HG02588 (cell line): ENCODE results near the gene DDIAS.
A peak's percentile ranks its signal among the peaks of the same experiment; 100 is the strongest.
"Not testable (repeated sequence)": the region's sequence is repeated elsewhere in the genome, so short reads cannot be mapped to it uniquely, and the experiment has no call there.

Experiments used
- ATAC-seq: cut with Tn5 transposase; IDR thresholded peaks from one replicate; pipeline ENCODE4 v1.9.1; 2021; ENCODE audit warnings: mild to moderate bottlenecking, moderate library complexity; ENCODE audit not compliant: unreplicated experiment

DDIAS gene, protein sequence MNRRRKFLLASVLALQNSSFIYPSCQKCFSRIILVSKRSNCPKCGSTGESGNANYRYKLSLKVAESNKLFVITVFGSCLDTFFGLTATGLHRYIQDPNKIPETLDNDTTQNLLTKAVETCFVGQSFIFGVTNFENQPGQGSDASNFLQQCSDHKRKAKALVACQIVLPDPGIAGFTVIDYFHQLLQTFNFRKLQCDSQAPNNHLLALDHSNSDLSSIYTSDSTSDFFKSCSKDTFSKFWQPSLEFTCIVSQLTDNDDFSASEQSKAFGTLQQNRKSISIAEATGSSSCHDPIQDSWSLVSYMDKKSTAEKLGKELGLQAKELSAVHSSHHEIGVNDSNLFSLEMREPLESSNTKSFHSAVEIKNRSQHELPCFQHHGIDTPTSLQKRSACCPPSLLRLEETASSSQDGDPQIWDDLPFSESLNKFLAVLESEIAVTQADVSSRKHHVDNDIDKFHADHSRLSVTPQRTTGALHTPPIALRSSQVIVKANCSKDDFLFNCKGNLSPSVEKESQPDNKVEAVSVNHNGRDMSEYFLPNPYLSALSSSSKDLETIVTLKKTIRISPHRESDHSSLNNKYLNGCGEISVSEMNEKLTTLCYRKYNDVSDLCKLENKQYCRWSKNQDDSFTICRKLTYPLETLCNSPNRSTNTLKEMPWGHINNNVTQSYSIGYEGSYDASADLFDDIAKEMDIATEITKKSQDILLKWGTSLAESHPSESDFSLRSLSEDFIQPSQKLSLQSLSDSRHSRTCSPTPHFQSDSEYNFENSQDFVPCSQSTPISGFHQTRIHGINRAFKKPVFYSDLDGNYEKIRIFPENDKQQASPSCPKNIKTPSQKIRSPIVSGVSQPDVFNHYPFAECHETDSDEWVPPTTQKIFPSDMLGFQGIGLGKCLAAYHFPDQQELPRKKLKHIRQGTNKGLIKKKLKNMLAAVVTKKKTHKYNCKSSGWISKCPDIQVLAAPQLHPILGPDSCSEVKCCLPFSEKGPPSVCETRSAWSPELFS

GRCh38 chr11:82901165-82901921, at the start of gene DDIAS:
TSS of gene DDIAS (plus strand) at chr11:82901736. CDS start at chr11:82914739, 13,003 bp downstream.
- peak; percentile 66 for ATAC-seq

DNA sequence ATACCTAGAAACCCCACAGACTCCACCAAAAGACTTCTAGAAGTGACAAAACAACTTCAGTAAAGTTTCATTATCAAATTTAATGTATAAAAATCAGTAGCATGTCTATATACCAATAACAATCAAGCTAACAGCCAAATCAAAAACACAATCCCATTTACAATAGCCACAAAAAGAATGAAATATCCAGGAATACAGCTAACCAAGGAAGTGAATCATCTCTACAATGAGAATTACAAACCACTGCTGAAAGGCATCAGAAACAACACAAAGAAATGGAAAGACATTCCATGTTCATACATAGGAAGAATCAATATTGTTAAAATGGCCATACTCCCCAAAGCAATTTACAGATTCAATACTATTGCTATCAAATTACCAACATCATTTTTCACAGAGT, 47.3 kb upstream of the DDIAS start:
- ATAC-seq, result no peak

GRCh38 chr11:82854916-82855315, 46.6 kb upstream of the DDIAS start:
- ATAC-seq, result not testable (repeated sequence)

GRCh38 chr11:82855616-82856015, 45.9 kb upstream of the DDIAS start:
- ATAC-seq, result no peak

- ATAC-seq, result no peak
Measured at GRCh38 chr11:82857145-82857544, 44.4 kb upstream of the DDIAS start.

DNA sequence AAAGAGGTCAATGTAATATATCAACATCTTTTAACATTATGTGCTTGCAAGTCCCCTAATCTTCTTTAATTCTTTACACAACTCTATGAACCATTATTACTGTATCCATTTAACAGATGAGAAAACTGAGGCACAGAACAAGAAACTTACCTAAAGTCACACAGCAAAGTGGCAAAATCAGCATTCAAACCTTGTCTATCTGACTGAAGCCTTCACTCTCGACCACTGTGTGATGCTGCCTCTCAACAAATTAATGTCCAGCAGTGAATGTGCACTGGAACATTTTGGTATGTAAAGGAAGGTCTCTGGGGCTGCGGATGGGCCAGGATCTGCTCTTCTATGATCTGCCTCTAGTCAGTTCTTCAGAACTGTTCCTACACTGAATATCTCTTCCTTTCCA, 43.4 kb upstream of the DDIAS start:
- ATAC-seq, result no peak

- ATAC-seq, result no peak
Measured at GRCh38 chr11:82858556-82859091, 42.9 kb upstream of the DDIAS start.

DNA sequence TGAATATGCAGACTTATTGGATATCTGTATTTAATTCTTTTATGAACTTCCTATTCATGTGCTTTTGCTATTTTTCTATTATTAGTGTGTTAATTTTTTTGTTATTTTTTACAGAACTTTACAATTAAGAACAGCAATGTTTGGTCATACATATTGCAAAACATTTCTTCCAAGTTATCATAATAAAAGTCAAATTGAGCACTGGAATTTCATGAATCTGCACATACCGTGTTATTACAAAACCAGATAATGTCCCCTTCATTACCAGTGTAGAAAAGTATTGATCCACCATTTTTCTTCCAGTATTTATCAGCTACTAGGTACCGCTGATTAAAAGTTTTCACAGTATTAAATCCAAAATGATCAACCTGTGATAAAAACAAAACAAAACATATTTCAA, 41.8 kb upstream of the DDIAS start:
- ATAC-seq, result no peak

DNA sequence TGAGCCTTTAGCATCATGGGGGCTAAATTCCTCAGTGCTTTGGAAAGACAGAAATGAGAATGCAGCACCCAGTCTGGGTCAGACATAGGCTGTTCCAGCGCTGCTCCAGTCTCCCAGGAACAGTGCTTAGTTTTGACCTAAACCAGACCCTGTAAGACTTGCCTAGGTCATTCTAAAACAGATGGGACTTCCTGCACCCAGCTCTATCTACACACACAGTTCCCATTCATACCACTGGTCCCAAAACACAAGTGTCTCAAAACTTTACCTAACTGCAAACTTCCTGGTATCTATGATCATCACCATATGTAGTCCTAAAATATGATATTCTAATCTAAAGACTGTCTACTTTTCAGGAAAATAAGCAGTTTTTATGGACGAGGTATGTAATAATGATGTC, 39.2 kb upstream of the DDIAS start:
- no peak for ATAC-seq

- no peak for ATAC-seq
Measured at GRCh38 chr11:82863209-82863608, 38.3 kb upstream of the DDIAS start.

DNA sequence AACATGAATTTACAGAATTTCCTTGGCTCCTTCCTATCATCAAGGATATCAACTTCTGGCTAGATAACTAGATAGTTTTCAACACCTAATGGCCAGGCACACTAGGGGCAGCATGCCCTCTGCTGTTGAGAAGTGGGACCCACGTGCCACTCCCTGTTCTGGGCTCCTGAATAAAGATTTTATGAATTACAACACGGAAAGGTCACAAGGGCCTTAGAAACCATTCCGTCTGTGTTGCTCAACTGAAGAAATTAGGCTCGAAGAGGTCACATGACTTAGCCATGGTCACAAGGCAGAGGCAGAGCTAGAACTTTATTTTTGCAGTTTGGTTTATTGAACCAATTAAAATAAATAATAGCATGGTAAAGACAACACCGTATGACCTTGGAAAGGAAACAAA, 37.3 kb upstream of the DDIAS start:
- ATAC-seq, result no peak

GRCh38 chr11:82865841-82866240, 35.7 kb upstream of the DDIAS start:
- no peak for ATAC-seq

DNA sequence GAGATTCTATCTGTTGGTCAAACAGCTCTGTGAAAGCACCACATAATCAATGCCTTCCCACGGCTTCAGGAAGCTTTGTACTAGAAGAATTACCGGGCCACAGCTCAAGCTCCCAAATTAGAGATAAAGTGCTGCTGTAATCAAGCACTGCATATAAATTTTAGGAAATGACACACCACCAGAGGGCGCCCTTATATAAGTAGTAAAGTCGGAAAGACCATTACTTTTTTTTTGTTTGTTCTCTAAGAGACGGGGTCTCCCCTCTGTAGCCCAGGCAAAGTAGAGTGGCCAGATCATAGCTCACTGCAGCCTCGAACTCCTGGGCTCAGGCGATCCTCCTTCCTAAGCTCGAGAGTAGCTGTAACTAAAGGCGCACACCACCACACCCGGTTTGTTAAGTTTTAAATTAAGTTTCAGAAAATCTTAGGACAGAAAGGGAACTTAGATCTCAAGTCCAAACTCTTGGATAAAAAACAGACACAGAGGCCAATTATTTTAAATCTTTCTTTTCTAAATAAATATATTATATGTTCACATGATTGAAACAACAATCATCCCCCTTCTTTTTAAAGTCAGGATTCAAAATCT, 33.9 kb upstream of the DDIAS start:
- no peak for ATAC-seq

- no peak for ATAC-seq
Measured at GRCh38 chr11:82869657-82870056, 31.9 kb upstream of the DDIAS start.

DNA sequence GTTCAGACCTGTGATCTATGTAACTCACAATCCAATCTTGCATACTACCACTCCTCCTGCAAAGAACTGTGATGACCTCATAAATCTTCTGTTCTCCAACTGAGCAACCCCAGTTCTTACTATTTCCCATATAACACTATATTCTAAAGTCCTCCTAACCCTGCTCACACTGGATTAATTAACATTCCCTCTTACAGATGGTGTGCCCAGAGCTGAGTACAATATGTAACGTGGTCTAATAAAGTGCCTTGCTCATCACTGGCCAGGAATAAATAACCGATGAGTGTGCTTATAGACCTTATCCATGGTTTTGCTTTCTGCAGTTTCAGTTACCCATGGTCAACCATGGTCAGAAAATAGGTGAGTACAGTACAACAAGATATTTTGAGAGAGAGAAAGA, 29.9 kb upstream of the DDIAS start:
- ATAC-seq, result no peak

DNA sequence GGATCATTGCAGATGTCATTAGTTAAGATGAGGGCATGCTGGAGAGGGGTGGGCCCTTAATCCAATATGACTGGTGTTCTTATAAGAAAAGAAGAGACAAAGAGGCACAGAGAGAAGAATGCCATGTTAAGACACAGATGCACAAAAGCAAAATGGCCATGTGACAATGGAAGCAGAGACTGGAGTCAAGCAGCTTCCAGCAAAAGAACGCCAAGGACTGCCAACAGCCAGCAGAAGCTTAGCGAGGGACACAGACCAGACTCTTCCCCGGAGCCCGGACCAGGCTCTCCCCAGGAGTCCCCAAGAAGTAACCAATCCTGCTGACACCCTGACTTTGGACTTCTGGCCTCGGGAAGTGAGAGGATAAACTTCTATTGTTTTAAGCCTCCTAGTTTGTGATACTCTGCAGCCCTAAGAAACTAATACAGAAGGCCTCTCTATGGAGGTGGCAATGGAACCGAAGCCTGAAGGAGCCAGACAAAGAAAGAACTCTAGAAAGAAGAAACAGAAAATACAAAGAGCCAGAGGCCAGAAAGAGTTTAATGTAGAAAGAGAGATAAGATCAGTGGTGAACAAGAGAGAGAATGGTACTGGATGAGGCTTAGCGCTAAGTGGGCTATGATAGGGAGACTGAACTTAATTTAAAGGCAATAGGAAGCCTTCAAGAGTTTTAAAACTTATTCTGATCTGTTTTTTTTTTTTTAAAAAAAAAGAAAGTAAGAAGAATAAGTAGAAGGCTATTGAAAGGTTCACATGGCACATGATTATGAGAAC, 29.0 kb upstream of the DDIAS start:
- ATAC-seq, result no peak

- ATAC-seq, result no peak
Measured at GRCh38 chr11:82873919-82874333, 27.6 kb upstream of the DDIAS start.

DNA sequence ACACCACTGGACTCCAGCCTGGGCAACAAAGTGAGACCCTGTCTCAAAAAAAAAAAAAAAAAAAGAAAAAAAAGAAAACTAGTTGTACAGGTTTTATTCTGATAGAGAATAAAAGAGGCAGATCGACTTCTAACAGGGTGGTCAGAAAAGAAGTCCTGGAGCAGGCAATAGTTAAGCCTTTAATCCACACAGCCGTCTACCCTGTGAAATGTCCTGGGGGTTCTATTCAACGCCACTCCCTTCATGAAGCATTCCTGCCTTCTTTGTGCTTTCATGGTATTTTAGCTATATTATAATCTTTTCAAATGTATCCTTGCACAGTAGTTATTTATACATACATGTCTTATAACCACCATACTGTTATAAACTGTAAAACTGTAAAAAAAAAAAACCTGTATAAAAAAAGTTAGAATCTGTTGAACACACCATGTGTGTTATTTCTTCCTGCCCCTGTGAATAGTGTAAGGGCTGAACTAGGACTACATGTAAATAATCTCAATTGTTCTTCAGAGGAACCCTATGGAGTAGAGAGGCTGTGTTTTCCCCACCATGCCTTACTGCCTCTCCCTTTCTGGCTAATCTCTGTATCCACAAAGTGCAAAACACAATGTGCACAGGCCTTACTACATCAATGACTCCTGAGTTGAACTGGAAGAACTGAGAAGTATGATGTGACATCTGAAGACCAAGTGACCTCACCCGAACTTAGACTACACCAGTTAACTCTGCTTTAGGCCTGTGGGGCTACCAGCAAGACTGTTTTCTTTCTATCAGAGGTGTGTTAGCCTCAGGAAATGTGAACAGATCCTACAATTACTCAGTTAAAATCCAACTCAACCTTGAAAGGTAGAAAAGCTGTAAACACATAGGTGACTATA, 26.7 kb upstream of the DDIAS start:
- ATAC-seq, result no peak

- no peak for ATAC-seq
Measured at GRCh38 chr11:82883853-82884252, 17.7 kb upstream of the DDIAS start.
